Fibroblast of skin of scalp (primary cell): ENCODE measurements around the gene LILRB3.
"Not testable (repeated sequence)": the region's sequence is repeated elsewhere in the genome, so short reads cannot be mapped to it uniquely, and the experiment has no call there.

Experiments
- DNase-seq: peaks from one replicate; pipeline ENCODE4 v3.0.0-alpha.2; 2013

Gene LILRB3

GRCh38 chr19:54242234-54242633 is 19.4 kb upstream of the LILRB3 start:
- not testable (repeated sequence) for DNase-seq

- not testable (repeated sequence) for DNase-seq
These were observed 17.8 kb upstream of the LILRB3 start for GRCh38 chr19:54240372-54241336.

- not testable (repeated sequence) for DNase-seq
These were observed 16.9 kb upstream of the LILRB3 start for GRCh38 chr19:54239491-54240371.

DNA sequence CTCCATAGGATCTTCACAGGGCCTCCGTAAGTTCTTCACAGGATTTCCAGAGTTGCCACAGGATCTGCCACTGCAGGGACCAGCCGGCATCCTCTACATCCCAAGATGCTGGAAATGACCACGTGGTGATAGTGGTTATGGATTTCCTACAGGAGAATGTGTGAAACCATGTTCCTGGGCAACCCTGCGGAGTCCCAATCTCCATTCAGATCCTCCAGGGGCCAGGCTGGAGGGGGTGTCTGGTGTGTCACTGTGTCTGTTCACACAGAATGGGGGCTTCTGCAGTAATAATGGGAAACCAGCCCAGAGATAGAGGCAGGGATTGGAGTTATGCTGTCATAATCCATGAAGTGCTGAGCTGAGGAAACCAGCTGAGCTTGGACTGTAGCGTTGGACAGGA is 11.1 kb upstream of the LILRB3 start:
- no peak for DNase-seq

DNA sequence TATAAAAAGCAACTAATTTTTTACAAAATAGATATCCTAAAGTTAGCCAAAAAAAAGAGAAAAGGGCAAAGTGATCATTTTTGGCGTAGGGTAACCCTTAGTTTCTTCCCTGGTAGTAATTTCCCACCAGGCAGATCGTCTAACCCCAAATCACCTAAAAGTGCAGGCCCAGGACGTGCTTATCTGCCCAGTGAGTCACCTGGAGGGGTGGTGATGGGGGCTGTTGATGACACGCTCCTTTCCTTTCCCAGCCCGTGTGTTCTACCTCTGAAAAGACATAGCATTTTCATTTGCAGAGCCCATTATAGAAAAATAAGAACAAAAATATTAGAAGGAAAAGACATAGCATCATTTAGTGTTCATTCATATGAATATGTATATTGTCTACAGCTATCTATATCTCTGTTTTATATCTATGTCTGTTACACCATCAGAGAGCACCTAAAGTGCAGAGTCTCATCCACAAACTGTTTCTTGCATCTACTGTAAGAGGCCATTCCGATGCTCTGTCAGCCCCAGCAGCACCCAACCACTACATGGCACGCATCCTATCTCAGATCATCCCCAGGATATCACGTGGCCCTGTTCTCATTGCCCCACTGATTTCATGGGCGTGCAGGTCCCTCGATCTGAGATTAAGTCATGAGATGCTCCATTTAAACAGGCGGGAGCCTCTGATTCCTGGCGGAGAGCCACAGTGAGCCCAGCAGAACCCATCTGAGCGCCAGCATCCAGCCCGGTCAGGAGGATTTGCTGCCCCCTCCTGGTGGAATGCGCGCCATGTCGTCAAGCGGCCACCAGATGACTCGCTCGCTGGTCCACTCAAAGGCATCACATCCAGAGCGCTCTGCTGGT is 8.5 kb upstream of the LILRB3 start:
- peak; percentile 74 for DNase-seq

- DNase-seq, result no peak
These were observed 7.2 kb upstream of the LILRB3 start for GRCh38 chr19:54230031-54230430.

DNA sequence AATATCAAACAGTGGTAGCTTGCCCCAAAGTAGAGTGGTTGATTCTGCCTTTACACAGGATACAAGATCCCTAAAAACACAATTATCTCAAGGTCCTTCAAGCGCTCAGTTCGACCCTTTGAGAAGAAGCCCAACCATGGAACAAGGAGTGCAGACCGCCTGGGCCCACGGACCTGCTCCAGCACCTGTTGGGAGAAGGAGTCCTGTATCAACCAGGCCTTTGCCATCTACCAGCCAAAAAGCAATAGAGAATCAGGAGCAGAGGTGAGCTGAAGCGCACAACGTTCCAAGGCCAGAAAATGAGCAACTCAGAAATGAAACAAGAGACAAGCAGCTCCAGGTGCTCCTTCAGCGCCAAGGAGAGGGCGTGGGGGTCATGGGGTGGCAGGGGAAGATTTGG is 6.3 kb upstream of the LILRB3 start:
- DNase-seq, result no peak

DNA sequence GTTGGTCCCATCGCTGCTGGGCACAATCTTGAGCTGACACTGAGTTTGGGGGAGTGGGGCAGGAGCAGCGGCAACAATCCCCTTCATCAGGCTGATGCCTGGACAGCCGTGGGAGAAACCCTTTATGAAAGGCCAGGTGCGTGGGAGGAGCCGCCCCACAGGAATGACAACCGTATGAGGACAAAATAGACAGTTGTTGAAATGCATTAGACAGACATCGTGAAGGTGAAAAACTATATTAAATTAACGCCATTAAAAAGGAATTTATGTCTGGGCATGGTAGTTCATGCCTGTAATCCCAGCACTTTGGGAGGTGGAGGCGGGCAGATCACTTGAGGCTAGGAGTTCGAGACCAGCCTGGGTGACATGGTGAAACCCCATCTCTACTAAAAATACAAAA is 1.8 kb upstream of the LILRB3 start:
- DNase-seq, result not testable (repeated sequence)

DNA sequence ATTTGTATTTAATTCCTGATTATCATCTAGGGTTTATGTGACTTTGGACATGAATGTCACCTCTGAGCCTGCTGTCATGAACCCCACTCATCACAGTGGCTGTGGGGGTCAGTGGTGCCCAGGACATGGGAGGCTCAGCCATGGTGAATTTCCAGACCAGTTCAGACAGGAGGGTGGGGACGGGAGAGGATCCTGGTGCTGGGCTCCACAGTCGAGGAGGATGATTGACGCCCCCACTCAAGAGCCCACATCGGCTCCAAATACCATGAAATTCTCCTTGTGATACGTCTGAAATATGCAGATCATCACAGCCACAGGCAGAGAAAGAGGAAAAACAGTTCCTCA is 1.1 kb upstream of the LILRB3 start:
- DNase-seq, result not testable (repeated sequence)

- DNase-seq, result not testable (repeated sequence)
These were observed 600 bp upstream of the LILRB3 start for GRCh38 chr19:54223277-54223936.

GRCh38 chr19:54221947-54222346 is 860 bp downstream of the LILRB3 start:
- not testable (repeated sequence) for DNase-seq

DNA sequence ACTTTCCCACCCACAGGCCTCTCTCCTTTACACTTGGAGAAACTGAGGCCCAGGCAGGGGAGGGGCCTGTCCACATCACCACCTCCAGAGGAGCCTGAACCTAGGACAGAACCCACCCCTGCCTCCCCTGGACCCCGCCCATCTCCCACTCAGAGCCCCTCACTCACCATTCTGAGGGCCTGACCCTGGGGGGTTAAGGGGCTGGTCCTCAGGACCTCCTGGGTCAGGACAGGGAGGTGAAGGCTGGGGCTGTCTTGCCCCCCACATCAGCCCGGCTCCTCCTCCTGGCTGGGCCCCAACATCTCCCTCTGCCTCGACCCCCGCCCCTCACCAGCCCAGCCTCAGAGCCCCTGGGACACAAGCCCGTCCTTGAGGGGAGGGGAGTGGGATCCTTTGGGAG is 3.1 kb downstream of the LILRB3 start:
- DNase-seq, result not testable (repeated sequence)

- no peak for DNase-seq
These were observed 3.7 kb downstream of the LILRB3 start for GRCh38 chr19:54218960-54219661.

- no peak for DNase-seq
These were observed 4.5 kb downstream of the LILRB3 start for GRCh38 chr19:54218259-54218658.

- not testable (repeated sequence) for DNase-seq
These were observed 5.1 kb downstream of the LILRB3 start for GRCh38 chr19:54217517-54218247.

GRCh38 chr19:54216869-54217268 is 5.9 kb downstream of the LILRB3 start:
- DNase-seq, result no peak

GRCh38 chr19:54214734-54215133 is 8.1 kb downstream of the LILRB3 start:
- not testable (repeated sequence) for DNase-seq

DNA sequence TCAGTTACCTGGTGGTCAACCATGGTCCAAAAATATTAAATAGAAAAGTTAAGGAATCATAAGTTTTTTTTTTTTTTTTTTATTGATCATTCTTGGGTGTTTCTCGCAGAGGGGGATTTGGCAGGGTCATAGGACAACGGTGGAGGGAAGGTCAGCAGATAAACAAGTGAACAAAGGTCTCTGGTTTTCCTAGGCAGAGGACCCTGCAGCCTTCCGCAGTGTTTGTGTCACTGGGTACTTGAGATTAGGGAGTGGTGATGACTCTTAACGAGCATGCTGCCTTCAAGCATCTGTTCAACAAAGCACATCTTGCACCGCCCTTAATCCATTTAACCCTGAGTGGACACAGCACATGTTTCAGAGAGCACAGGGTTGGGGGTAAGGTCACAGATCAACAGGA is 8.6 kb downstream of the LILRB3 start:
- DNase-seq, result not testable (repeated sequence)

GRCh38 chr19:54211235-54211634 is 11.6 kb downstream of the LILRB3 start:
- DNase-seq, result no peak

- peak; percentile 97 for DNase-seq
These were observed 12.9 kb downstream of the LILRB3 start for GRCh38 chr19:54209811-54210494.
